Activated CD8-positive, alpha-beta T cell treated with anti-CD3 and anti-CD28 coated beads for 36 hours (primary cell): Measurements from ENCODE around the gene C19orf73. TPM values are rescaled to one million over a fixed set of nuclear protein-coding genes. Genes with fewer than 3 reads are reported as not detected.
A peak's percentile ranks its signal among the peaks of the same experiment; 100 is the strongest.

Experiments
- ATAC-seq: fragments of 200-7000 bp; cut with Tn5 transposase; one replicate; pipeline ENCODE4 v1.10.0; 2021; ENCODE audit warnings: mild to moderate bottlenecking, moderate library complexity
- CTCF ChIA-PET: fragments of 350-600 bp; sonication (Branson Sonifier 250); formaldehyde crosslinking; loops from one replicate; lab custom pipeline; 2021; ENCODE audit warnings: antibody characterized with exemption; lab: Charles Lee
- POLR2A ChIA-PET: fragments of 350-600 bp; sonication (Branson Sonifier 250); formaldehyde crosslinking; loops from one replicate; lab custom pipeline; 2021; ENCODE audit warnings: antibody characterized with exemption; lab: Charles Lee
- DNase-seq: peaks from one replicate; pipeline ENCODE4 v3.0.0-alpha.2; 2020
- H3K27ac Mint-ChIP-seq: one replicate; pipeline ENCODE4 v1.8.0; 2021; ENCODE audit warnings: mild to moderate bottlenecking, mixed read lengths
- H3K27me3 Mint-ChIP-seq: one replicate; pipeline ENCODE4 v1.8.0; 2021; ENCODE audit warnings: mixed read lengths
- H3K36me3 Mint-ChIP-seq: one replicate; pipeline ENCODE4 v1.8.0; 2021; ENCODE audit warnings: low read depth, mixed read lengths
- H3K4me1 Mint-ChIP-seq: one replicate; pipeline ENCODE4 v1.8.0; 2021; ENCODE audit warnings: low read depth, mixed read lengths
- H3K4me3 Mint-ChIP-seq: one replicate; pipeline ENCODE4 v1.8.0; 2021; ENCODE audit warnings: mild to moderate bottlenecking, moderate library complexity, mixed read lengths
- H3K9me3 Mint-ChIP-seq: one replicate; pipeline ENCODE4 v1.8.0; 2021; ENCODE audit warnings: mixed read lengths
- CTCF ChIP-seq: fragments of 200-600 bp; IDR thresholded peaks from one replicate; pipeline ENCODE4 v1.8.0; 2022; ENCODE audit warnings: antibody characterized with exemption, mild to moderate bottlenecking
- intact Hi-C: fragments of 100-400 bp; cut with micrococcal nuclease; formaldehyde crosslinking; loops from one replicate; pipeline ENCODE4 v1.10.0; 2022
- total RNA-seq, 2 experiments: library from RNA; stranded (reverse); gene quantifications; one replicate each; pipeline ENCODE4 v1.2.3, GENCODE V29; 2021

Gene C19orf73
- total RNA-seq, result 1 to 10 TPM; 1.5 to 2.0 TPM

GRCh38 chr19:49118565-49119410 is at the start of gene C19orf73:
C19orf73 (minus strand) TSS chr19:49119143; CDS start chr19:49119022, 121 bp downstream.
- Mint-ChIP-seq H3K36me3 (peaks cover 6% of the 10 kb centered on the region), H3K4me1 (peaks cover 28% of the 10 kb centered on the region), H3K27me3 (peaks cover 10% of the 10 kb centered on the region), H3K4me3 (peak within 1 kb of the TSS; percentile 88), H3K27ac (peak within 1 kb of the TSS; percentile 91), H3K9me3 (no peaks in the 10 kb centered on the region)
- ATAC-seq (peak; percentile 89), DNase-seq (peak; percentile 95)
- ChIA-PET POLR2A (interaction anchor here (1.2 to 2.1 kb wide), 4 partner anchors 9 to 21 kb away, joined by 3 to 11 read pairs (median 6); no protein-coding TSS in a partner anchor), CTCF (interaction anchor here (1.4 to 5.3 kb wide), 4 partner anchors 13 to 126 kb away, joined by 3 to 41 read pairs (median 5); partner anchors contain the start of genes GYS1 and RUVBL2)
- no peak for TF ChIP-seq CTCF
- intact Hi-C loops, result no loop called here

- ATAC-seq (no peak), DNase-seq (no peak)
- Mint-ChIP-seq H3K4me3 (no peak overlapping the region), H3K27me3 (peaks cover 5% of the 10 kb centered on the region), H3K36me3 (no peaks in the 10 kb centered on the region), H3K27ac (no peak overlapping the region), H3K4me1 (no peaks in the 10 kb centered on the region), H3K9me3 (no peaks in the 10 kb centered on the region)
- intact Hi-C loops, result no loop called here
- ChIA-PET CTCF (no interaction called here), POLR2A (no interaction called here)
- TF ChIP-seq CTCF, result no peak
These were observed 49.5 kb upstream of the C19orf73 start for GRCh38 chr19:49168421-49168820.

- ChIA-PET CTCF (no interaction called here), POLR2A (no interaction called here)
- DNase-seq, result no peak
- intact Hi-C loops, result no loop called here
- H3K4me3 Mint-ChIP-seq, result no peak overlapping the region
- ATAC-seq, result no peak
- peaks cover 5% of the 10 kb centered on the region for H3K27me3 Mint-ChIP-seq
- no peaks in the 10 kb centered on the region for H3K9me3 Mint-ChIP-seq
- no peak overlapping the region for H3K27ac Mint-ChIP-seq
- H3K4me1 Mint-ChIP-seq, result no peaks in the 10 kb centered on the region
- no peaks in the 10 kb centered on the region for H3K36me3 Mint-ChIP-seq
- no peak for TF ChIP-seq CTCF
These were observed 49.0 kb upstream of the C19orf73 start for GRCh38 chr19:49167857-49168409.

GRCh38 chr19:49165865-49166301 is 46.9 kb upstream of the C19orf73 start:
- POLR2A ChIA-PET, result no interaction called here
- Mint-ChIP-seq H3K27me3 (peaks cover 6% of the 10 kb centered on the region), H3K4me3 (no peak overlapping the region), H3K27ac (no peak overlapping the region), H3K4me1 (no peaks in the 10 kb centered on the region), H3K36me3 (no peaks in the 10 kb centered on the region), H3K9me3 (no peaks in the 10 kb centered on the region)
- no peak for TF ChIP-seq CTCF
- intact Hi-C loops, result no loop called here
- CTCF ChIA-PET, result interaction anchor here (1.0 kb wide), 1 partner anchor 33 kb away, joined by 4 read pairs; no protein-coding TSS in a partner anchor
- DNase-seq (no peak), ATAC-seq (no peak)
